Keratinocyte (primary cell): Measurements from ENCODE around the gene PAQR6. TPM values are rescaled to one million over a fixed set of nuclear protein-coding genes. Genes with fewer than 3 reads are reported as not detected.

Source experiments
- DNase-seq: peaks from one replicate; pipeline ENCODE4 v3.0.0-alpha.2; 2011; ENCODE audit warnings: low read depth, missing footprints, low spot score
- FAIRE-seq: peaks from 2 replicates; lab custom pipeline; 2011; peaks lifted over from hg19 to GRCh38; lab: Jason Lieb, UNC
- H2AFZ ChIP-seq: 2 replicates; pipeline ENCODE4 v1.6.0; 2012; ENCODE audit warnings: low read length, control low read depth, inconsistent platforms; ENCODE audit not compliant: control insufficient read depth
- H3K27ac ChIP-seq: 2 replicates; pipeline ENCODE4 v1.5.1; 2011; ENCODE audit warnings: low read length; ENCODE audit not compliant: control insufficient read depth, insufficient read depth
- H3K27me3 ChIP-seq: 3 replicates; pipeline ENCODE4 v1.6.0; 2011; ENCODE audit warnings: low read length; ENCODE audit not compliant: control insufficient read depth, insufficient read depth; ENCODE audit errors: extremely low read depth
- H3K36me3 ChIP-seq, 2 experiments: 2 replicates in 1 of 2; 3 replicates in 1 of 2; pipeline ENCODE4 v1.5.1; 2011; ENCODE audit warnings: low read length in 2 of 2, mild to moderate bottlenecking in 1 of 2; ENCODE audit not compliant: control insufficient read depth in 2 of 2, insufficient read depth in 2 of 2; ENCODE audit errors: extremely low read depth in 1 of 2
- H3K4me1 ChIP-seq: 3 replicates; pipeline ENCODE4 v1.5.1; 2011; ENCODE audit warnings: low read length; ENCODE audit not compliant: control insufficient read depth, insufficient read depth; ENCODE audit errors: extremely low read depth
- H3K4me2 ChIP-seq: 3 replicates; pipeline ENCODE4 v1.6.0; 2011; ENCODE audit warnings: low read depth, low read length; ENCODE audit not compliant: control insufficient read depth, insufficient read depth; ENCODE audit errors: extremely low read depth
- H3K4me3 ChIP-seq, 3 experiments: fragments of 200-600 bp in 1 of 3; sonication (generic) in 1 of 3; 2 replicates in 2 of 3; 3 replicates in 1 of 3; pipeline ENCODE4 v1.5.1; 2011 to 2016; ENCODE audit warnings: low read length in 3 of 3, mild to moderate bottlenecking in 3 of 3, control low read depth in 2 of 3, inconsistent platforms in 1 of 3, low read depth in 1 of 3, mixed read lengths in 1 of 3, mixed run types in 1 of 3, moderate library complexity in 1 of 3; ENCODE audit not compliant: control insufficient read depth in 2 of 3, insufficient read depth in 2 of 3; ENCODE audit errors: extremely low read depth in 1 of 3
- H3K79me2 ChIP-seq: 2 replicates; pipeline ENCODE4 v1.6.0; 2012; ENCODE audit warnings: low read length; ENCODE audit not compliant: control insufficient read depth, insufficient read depth
- H3K9ac ChIP-seq: 3 replicates; pipeline ENCODE4 v1.6.0; 2011; ENCODE audit warnings: low read length; ENCODE audit not compliant: control insufficient read depth, insufficient read depth; ENCODE audit errors: extremely low read depth
- H3K9me1 ChIP-seq: 3 replicates; pipeline ENCODE4 v1.6.0; 2011; ENCODE audit warnings: low read length; ENCODE audit not compliant: control insufficient read depth, insufficient read depth; ENCODE audit errors: extremely low read depth
- H3K9me3 ChIP-seq: 2 replicates; pipeline ENCODE4 v1.5.1; 2012; ENCODE audit warnings: low read depth, low read length; ENCODE audit not compliant: control insufficient read depth
- H4K20me1 ChIP-seq: 3 replicates; pipeline ENCODE4 v1.6.0; 2011; ENCODE audit warnings: low read length; ENCODE audit not compliant: control insufficient read depth, insufficient read depth; ENCODE audit errors: extremely low read depth
- EZH2 ChIP-seq: IDR thresholded peaks from one replicate; pipeline ENCODE4 v1.6.1; 2012; ENCODE audit warnings: inconsistent platforms, mild to moderate bottlenecking, low read length, moderate library complexity
- dilution Hi-C: fragments of 300-500 bp; cut with MboI; formaldehyde crosslinking; loops from one replicate; pipeline ENCODE4 v1.7.0; 2020; ENCODE audit warnings: low sequenced_read_pairs; ENCODE audit not compliant: extremely low pct_ligation_motif_present
- polyA plus RNA-seq, 5 experiments: library from polyadenylated mRNA; depleted of rRNA in 3 of 5; stranded (reverse) in 3 of 5; stranded (forward) in 1 of 5; unstranded in 1 of 5; fragments of >200 nt; gene quantifications; 1 replicate in 1 of 5; 2 replicates in 3 of 5; 3 replicates in 1 of 5; pipeline versions ENCODE4 v1.2.1 to v1.2.3, GENCODE V29; 2011 to 2012; ENCODE audit warnings: missing spikeins in 2 of 5, low read depth in 1 of 5, low replicate concordance in 1 of 5
- TF ChIP-seq, protein P1 (sequence below), 3 experiments: IDR thresholded peaks in 1 of 3; conservative IDR thresholded peaks in 1 of 3; optimal IDR thresholded peaks in 1 of 3; 2 replicates in 2 of 3; 3 replicates in 1 of 3; pipeline versions ENCODE3 to v1.5.1; 2011; ENCODE audit warnings: low read length in 3 of 3, mild to moderate bottlenecking in 3 of 3, moderate library complexity in 2 of 3, control low read depth in 1 of 3, inconsistent platforms in 1 of 3; ENCODE audit not compliant: insufficient read depth in 2 of 3; ENCODE audit errors: extremely low read depth in 1 of 3

Gene PAQR6
- polyA plus RNA-seq, 1 donor (not counting 4 experiments of a cell fraction or from before 2014, with no cell fraction given), result 1.00 TPM

DNA sequence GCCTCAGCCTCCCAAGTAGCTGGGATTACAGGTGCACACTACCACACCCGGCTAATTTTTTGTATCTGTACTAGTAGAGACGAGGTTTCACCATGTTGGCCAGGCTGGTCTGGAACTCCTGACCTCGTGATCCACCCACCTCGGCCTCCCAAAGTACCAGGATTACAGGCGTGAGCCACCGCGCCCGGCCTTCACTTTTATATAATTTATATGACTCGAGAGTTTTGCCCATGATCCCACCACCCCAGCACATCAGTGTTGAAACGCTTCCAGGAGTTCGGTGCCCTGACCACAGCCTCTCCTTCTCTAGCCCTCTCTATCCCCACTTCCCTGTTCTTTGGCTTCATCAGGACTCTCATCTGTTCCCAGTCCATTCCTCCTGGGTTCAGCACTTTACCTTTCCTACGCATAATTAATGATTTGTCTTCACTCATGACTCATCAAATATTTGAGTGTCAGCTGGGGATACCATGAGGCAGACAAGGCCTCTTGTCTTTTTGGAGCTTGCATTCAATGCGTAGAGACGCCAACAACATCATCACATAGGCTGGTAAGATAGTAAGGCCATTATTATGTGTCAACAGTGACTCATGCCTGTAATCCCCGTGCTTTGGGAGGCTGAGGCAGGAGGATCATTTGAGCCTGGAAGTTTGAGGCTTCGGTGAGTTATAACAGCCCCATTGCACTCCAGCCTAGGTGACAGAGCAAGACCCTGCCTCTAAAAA lies 33.7 kb downstream of the PAQR6 start:
- peak overlapping the region in 2 of 3 experiments; percentile 87 to 90 for H3K4me3 ChIP-seq
- dilution Hi-C loops, result no loop called here

DNA sequence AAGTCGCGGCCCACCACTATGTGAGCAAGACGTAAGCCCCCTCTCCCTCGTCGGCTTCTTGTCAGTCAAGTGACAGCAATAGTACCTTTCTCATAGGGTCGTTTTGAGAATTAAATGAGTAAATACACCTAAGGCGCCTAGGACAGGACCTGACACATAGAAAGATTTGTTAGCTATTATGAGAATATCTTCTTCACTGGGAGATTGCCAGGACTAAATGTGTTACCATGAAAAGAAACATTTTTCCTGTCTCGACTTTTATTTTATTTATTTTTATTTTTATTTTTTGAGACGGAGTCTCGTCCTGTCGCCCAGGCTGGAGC lies 34.3 kb downstream of the PAQR6 start:
- Histone ChIP-seq H3K9ac (peak overlapping the region; percentile 97), H3K9me1 (no peaks in the 10 kb centered on the region), H3K4me1 (peaks cover 31% of the 10 kb centered on the region), H3K36me3 (peaks cover 9 to 14% of the 10 kb centered on the region in 2 experiments), H3K4me2 (peak overlapping the region; percentile 96), H4K20me1 (no peaks in the 10 kb centered on the region), H2AFZ (peak overlapping the region; percentile 96), H3K4me3 (peak overlapping the region; percentile 49 to 90 (median 87)), H3K79me2 (peaks cover 6% of the 10 kb centered on the region), H3K9me3 (no peaks in the 10 kb centered on the region), H3K27me3 (no peaks in the 10 kb centered on the region), H3K27ac (peak overlapping the region; percentile 97)
- no peak for TF ChIP-seq EZH2
- TF ChIP-seq, protein P1, sequence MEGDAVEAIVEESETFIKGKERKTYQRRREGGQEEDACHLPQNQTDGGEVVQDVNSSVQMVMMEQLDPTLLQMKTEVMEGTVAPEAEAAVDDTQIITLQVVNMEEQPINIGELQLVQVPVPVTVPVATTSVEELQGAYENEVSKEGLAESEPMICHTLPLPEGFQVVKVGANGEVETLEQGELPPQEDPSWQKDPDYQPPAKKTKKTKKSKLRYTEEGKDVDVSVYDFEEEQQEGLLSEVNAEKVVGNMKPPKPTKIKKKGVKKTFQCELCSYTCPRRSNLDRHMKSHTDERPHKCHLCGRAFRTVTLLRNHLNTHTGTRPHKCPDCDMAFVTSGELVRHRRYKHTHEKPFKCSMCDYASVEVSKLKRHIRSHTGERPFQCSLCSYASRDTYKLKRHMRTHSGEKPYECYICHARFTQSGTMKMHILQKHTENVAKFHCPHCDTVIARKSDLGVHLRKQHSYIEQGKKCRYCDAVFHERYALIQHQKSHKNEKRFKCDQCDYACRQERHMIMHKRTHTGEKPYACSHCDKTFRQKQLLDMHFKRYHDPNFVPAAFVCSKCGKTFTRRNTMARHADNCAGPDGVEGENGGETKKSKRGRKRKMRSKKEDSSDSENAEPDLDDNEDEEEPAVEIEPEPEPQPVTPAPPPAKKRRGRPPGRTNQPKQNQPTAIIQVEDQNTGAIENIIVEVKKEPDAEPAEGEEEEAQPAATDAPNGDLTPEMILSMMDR (optimal IDR thresholded peaks at IDR 0.05 in 1 of 3, IDR thresholded peaks at IDR 0.05 in 1 of 3, conservative IDR thresholded peaks at IDR 0.05 in 1 of 3; ENCODE audit: extremely low read depth in 1 of 3, insufficient read depth in 2 of 3, low read length in 3 of 3), result no peak
- DNase-seq (no peak), FAIRE-seq (no peak)
- dilution Hi-C loops, result no loop called here

More for the DNA sequence above, 33.7 kb downstream of the PAQR6 start:
- H4K20me1 ChIP-seq, result no peaks in the 10 kb centered on the region
- peak overlapping the region; percentile 96 for H3K4me2 ChIP-seq
- no peaks in the 10 kb centered on the region for H3K9me1 ChIP-seq
- peak overlapping the region; percentile 97 for H3K27ac ChIP-seq
- H3K4me1 ChIP-seq, result peaks cover 32% of the 10 kb centered on the region
- FAIRE-seq, result no peak
- H3K9me3 ChIP-seq, result no peaks in the 10 kb centered on the region
- peak overlapping the region; percentile 97 for H3K9ac ChIP-seq
- TF ChIP-seq, protein P1 (optimal IDR thresholded peaks at IDR 0.05 in 1 of 3, IDR thresholded peaks at IDR 0.05 in 1 of 3, conservative IDR thresholded peaks at IDR 0.05 in 1 of 3; ENCODE audit: extremely low read depth in 1 of 3, insufficient read depth in 2 of 3, low read length in 3 of 3), result no peak
- TF ChIP-seq EZH2, result no peak
- peak; percentile 96 for DNase-seq
- peaks cover 9 to 14% of the 10 kb centered on the region in 2 experiments for H3K36me3 ChIP-seq
- no peak overlapping the region for H2AFZ ChIP-seq
- no peaks in the 10 kb centered on the region for H3K27me3 ChIP-seq
- H3K79me2 ChIP-seq, result peaks cover 8% of the 10 kb centered on the region
